ENCODE data around the gene CCHCR1.
A peak's percentile ranks its signal among the peaks of the same experiment; 100 is the strongest.

DNA sequence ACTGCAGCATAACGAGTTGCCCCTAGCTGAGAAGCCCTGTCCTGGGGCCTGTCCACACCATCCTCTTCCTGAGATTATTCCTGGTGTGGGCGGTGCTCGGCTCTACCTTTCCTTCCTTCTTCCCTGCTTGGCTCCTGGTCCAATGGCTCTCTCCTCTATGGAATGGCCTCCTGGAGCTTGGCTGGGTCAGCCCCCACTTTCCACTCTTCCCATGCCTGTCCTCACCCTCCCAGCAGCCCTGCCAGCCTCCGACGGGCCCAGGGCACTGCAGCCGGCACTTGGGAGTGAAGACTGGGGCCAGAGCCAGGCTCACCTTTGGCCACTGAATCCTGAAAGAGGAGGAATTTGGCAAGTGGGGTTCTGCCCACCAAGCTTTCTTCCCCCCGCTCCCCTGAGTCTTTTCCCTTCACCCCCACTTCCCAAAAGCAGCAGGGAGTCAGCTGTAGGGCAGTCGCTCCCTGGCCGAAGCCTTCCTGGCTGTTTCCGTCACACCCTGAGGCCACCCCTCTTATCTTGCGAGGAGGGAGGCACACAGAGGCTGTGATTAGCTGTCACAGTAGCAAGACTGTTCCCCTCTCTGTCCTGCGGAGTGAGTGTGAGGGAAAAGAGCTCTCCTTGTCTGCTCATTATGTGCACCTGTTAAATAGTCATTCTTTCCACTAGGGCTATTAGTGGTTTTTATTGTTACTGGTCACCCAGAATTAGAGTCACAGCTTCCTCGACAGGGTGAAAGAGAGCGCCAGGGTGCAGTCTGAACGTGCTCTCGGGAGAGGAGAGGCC is 31.0 kb downstream of the CCHCR1 start:
- TF ChIP-seq POLR2A (IDR thresholded peaks at IDR 0.05) = no peak
- TF ChIP-seq, protein P1, sequence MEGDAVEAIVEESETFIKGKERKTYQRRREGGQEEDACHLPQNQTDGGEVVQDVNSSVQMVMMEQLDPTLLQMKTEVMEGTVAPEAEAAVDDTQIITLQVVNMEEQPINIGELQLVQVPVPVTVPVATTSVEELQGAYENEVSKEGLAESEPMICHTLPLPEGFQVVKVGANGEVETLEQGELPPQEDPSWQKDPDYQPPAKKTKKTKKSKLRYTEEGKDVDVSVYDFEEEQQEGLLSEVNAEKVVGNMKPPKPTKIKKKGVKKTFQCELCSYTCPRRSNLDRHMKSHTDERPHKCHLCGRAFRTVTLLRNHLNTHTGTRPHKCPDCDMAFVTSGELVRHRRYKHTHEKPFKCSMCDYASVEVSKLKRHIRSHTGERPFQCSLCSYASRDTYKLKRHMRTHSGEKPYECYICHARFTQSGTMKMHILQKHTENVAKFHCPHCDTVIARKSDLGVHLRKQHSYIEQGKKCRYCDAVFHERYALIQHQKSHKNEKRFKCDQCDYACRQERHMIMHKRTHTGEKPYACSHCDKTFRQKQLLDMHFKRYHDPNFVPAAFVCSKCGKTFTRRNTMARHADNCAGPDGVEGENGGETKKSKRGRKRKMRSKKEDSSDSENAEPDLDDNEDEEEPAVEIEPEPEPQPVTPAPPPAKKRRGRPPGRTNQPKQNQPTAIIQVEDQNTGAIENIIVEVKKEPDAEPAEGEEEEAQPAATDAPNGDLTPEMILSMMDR (IDR thresholded peaks at IDR 0.05) = peak in 1 of 6 experiments; percentile 13

All from Peyer's patch (tissue), 4 donors.